Activated CD4-positive, CD25-positive, alpha-beta regulatory T cell (primary cell): ENCODE data around the gene PSD.

Experiments
- DNase-seq, 4 experiments: peaks; one replicate each; lab custom pipeline; 2025; lab: John Stamatoyannopoulos, UW

PSD gene

DNA sequence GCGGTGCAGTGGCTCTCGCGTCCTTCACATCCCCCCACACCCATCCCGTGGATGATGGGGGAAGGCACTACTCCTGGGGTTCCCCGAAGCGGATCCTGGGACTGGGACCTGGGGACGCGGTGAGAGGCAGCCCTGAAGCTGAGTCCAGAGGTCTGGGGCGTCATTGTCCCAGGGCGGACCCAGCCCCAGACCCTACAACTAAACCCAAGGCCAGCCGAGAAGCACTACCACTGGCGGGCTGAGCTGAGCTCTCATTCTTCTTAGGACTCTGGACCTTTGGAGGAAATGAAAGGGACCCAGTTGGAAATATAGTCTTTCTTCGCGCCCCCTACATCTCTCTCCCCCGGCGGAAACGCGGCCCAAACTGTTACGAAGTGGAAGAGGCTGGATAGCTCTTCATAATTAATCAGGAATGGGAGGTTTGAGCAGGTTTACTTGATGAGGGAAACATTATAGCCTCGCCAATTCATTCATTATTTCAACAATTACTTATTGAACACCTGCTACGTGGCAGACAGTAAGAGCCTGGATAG is 1.7 kb upstream of the PSD start:
- no peak for DNase-seq

DNA sequence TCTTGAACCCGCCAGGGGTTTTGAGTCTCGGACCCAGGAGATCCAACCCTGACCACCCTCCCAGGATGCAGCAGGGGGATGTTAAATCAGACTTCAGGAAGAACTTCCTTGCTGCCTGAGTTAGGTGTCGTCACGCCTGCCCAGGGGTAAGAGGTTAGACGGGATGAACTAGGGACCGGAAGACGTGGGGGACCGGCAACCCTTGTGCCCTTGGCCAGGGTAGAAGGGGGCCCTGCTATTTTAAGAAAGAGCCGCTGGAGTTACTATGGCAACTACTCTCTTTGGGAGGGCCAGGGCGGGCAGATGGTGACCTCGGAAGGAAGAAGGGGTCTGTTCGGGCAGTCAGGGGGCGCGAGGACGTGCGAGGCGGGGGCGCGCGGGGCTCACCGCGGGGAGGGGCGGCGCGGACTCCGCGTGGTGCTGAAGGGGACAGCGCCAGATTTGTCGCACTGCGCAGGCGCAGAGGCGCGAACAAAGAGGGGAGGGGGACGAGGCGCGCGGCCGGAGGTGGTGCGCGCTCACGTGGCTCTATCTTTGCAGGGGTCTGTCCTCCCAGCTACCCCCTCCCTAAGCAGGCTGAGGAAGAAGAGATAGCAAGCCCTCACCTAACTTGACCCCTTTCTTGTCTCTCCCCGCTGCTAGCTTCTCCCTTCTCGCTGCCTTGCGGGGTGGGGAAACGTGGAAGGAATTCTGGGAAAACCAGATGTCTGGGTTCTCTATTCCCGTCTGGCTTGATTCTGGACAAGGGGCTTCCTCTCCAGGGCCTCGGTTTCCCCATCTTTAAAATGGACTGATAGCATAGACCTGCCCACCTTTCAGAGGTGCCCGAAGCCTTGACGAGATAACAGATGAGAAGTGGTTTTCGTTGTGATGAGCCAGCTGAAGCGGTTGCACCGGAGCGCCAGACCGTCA is 940 bp upstream of the PSD start:
- peak; percentile 34 to 50 (median 38) for DNase-seq

DNA sequence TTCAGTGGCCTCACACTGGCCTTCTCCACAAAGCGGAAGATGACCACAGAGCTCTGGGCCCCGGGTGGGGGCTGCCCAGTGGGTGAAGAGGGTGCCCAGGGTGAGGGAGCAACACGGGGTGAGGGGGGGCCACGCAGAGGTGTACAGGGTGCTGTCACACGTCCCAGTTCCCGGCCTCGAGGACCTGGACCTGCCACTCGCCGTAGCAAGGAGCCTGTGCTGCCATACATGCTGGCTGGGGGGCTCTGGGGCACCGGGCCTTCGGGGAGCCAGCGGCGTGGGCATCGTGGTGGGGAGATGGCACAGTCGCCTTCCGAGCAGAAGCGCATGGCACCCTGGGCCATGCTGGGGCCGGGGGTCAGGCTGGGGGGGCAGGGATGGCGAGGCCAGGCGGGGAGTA is 1.9 kb downstream of the PSD start:
- DNase-seq: no peak

DNA sequence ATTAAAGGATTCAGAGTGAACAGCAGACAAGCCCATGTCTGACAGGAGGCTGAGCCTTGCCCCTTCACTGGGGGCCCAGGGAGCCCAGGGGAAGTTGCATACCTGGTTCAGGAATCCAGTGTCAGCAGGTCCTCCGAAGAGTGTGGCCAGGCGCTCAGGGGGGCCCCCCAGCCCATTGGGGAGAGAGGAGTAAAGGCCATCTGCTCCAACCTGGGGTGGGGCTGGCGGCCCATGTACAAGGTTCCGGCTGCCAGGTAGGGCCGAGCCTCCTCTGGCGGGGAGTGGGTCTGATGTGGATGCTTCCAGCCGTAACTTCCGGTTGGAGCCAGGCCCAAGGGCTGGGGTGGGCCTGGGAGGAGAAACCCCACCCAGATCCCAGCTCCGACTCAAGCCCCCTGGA is 2.3 kb downstream of the PSD start:
- no peak for DNase-seq

DNA sequence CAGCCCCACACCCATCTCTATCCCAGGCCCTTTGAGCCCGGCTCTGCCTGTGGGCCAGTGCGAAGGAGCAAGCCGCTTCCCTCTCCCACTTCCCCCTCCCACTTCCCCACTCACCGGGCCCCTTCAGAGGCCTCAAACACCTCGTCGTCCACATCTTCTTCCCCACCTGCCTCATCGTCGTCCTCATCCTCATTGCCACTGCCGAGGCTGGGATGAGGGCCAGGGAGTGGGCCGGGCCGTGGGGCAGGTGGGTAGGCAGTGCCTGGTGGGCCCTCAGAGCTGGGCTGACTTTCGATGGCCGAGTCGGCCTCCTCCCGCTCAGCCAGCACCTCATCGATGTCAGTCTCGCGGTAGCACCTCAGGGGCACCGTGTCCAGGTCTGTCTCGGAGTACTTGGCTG is 3.8 kb downstream of the PSD start:
- DNase-seq: no peak

DNA sequence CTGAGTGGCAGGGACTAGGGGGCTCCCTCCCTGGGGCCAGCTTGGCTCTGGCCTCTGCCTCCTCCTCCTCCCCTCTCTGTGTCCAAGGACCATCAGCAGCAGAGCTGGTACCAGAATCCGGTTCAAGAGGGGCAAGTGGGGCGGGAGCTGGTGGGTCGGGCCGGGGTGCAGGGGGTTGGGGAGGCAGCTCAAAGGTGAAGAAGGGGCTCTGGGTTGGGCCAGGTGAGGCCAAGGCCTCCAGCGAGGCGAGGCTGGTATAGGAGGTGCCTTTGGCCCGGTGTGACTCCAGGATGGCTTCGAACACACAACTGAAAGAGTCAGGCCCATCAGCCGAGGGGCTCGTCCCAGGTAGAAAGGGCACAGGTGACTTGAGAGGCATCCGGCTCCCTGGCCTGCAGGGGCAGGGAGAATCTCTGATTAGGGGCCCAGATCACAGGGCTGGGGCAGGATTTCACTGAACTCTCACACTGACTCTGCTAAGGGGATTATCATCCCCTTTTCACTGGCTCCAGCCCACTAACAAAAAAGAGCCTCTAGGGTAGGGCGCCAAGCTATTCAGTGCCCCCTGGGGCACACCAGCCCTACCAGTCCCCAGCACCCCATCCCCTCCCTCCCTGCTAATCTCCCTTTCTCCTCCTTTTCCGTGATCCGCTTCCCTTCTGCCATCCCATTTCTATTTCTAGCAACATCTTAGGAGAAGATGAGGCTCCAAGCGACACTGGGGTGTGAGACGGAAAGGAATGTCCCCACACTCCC is 4.6 kb downstream of the PSD start:
- DNase-seq: no peak

DNA sequence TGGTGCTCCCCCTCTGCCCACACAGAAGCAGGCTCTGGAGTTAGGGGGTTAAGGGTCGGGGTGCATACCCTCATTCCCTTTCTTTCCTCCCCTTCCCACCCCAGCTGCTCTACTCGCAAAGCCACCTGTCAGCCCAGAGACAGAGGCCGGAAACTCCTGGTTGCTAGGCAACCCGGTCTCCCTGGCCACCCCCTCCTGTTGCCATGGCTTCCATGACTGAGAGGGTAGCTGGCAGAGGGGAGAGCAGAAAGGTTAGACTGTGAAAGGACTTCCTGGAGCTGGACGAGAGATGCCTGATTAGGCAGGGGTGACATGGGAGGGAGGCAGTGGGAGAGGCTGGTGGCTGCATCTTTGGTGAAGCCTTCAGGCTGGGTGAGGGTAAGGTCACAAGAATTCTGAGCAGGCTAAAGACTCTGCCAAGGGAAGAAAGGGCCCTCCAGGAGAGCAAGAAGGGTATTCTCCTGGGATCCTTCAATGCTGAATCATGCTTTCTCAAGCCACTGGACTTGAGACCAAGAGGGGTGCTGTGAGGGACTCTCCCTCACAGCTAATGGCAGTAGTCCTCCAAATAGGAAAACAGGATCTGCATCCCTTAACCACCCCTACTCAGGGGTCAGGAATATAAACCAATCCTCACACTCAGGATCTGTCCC is 5.4 kb downstream of the PSD start:
- no peak for DNase-seq

DNA sequence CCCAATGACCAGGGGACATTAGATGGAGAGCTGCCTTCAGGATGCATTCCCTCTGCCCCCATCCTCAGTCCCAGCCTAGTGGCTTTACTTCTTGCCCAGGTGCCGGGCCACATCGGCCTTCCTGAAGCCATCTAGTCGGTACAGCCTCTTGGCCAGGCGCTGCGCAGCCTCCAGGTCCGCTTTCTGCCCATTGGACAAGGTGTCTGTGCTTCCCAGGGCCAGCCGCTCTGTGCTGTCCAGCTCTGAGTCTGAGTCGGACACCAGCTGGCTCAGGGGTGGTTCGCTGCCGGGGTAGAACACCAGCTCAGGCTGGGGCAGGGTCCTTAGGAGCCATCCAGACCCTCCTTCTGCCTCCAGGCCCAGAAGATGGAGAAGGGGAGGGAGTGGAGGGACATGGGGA is 6.3 kb downstream of the PSD start:
- no peak for DNase-seq

DNA sequence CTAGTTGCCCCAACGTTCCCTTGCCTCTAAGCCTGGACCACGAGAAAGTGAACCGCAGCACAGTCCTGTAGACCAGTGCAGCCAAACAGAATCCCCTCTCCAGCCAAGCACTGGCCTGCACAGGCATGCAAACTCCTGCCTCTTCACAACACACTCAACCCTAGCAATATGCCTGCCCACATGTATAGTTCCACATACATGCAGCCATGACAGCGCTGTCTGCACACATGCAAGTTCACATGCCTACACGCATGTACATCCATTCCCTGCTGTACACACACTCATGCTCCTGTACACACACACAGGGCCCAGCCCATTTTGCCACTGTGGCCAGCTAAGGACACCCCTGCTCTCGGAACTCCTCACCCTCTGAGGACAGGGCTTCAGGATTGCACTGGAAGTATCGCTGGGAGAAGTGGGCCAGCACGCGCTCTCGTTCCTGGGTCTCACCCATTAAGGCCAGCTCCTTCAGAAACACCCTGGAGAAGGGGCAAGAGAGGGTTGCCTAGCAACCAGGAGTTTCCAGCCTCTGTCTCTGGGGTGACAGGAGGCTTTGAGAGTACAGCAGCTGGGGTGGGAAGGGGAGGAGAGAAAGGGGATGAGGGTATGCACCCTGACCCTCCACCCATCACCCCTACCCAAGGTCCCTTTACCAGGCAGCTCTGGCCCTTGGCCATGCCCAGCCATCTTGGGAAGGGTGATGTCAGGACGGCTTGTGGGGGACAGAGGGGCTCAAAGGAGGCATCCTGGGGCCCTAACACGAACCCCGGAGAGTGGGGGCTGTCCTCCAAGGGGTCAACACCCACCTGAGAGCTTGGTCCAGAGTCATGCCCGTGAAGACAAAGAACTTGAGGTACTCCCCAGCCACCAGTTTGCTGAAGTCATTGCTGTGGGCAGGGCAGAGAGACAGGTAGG is 7.0 kb downstream of the PSD start:
- DNase-seq: no peak

DNA sequence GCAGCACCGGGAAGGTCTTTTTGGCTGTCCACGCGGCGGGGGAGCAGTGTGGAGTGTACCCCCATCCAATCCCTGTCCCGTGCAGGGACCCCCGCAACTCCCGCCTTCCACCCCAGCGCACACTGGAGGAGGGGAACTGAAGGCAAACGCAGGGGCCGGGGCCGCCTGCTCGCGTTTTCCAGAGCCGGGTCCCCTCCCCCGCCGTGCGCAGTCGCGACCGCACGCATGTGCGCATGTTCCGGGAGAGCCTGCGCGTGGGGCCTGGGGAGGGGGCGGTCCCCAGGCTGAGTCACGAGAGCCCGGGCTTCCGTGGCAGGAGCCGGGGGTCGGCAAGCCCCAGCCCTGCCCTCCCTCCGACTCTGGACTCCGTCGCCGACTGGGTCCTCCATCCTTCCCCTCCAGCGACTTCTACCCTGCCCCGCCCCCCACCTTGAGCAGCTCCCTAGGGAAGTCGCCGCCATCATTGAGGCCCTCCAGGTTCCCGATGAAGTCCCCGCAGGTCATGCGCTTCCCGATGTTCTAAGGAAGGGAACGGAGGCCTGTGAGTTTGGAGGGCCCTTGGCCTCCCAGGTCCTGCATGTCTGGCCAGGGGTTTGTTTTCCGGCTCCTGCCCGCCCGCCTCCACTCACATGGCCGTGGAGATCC is 8.0 kb downstream of the PSD start:
- DNase-seq: no peak

DNA sequence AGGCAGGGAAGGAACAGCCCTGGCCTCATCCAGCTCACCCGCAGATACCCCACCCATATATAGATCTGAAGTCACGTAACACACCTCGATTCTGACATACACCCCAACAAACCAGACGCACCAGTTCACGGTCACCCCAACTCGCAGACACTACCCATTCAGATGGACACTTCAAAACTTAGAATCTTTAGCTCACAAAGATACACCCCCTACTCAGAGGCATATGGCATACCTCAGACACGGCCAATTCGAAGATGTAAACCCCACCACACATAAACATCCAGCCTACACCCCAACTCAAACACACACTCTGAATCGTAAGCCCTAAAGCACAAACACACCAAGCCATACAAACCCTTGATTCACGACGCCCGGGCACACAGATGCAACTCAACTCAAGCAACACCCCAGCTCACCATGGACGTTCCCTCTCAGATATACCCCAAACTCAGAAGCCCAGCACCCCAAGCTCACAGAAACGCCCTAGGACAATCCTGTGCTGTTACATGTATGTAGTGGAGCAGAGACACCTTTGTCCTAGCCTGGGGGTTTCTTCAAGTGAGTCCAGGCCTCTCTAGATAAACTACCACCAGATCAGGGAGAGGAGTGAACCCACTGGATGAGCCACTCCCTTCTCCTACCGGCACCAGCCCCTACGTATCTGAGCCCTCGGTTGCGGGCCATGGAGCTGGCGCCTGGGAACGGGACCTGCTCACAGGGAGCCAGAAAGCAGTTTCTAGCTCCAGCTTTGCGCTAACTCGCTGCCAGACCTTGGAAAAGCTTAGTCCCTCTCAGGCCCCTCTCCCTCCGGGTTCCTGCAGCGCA is 8.8 kb downstream of the PSD start:
- no peak for DNase-seq

DNA sequence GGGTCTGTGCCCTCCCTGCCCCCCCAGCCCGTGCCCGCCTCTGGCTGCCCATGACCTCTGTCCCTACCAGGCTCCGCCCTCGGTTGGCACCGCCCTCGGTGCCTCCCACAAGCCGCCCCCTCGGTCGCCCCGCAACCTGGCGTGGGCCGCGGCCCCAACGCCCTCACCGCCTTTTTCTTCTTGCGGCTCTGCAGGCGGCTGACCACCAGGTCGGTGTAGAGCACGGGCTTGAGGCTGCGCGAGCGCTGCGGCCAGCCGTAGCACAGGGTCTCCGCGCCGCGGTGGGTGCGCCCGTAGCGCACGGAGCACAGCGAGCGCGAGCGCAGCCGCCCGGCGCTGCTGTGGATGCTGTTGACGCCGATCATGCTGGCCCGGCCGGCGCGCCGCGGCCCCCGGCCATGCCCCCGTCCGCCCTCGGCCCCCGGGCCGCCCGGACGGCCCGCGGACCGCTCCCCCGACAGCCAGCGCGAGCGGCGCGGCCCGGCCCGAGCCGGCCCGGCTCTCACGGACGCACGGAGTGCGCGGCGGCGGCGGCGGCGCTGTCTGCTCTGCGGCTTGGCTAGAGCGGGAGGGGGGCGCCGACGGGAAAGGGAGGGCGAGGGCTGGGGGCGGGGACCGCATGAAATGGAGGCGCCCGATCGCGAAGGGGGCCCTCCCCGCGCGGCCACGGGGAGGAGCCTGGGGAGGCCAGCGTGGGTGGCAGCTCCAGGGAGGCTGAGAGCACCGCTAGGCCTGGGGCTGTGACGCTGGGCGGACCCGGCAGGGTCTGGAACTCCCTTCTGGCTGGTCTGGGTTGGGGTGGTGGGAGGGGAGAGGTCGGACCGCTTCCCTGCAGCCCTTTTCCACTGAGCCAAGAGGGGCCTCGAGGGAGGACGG is 9.6 kb downstream of the PSD start:
- peak in 3 of 4 experiments; percentile 32 to 41 (median 35) for DNase-seq

DNA sequence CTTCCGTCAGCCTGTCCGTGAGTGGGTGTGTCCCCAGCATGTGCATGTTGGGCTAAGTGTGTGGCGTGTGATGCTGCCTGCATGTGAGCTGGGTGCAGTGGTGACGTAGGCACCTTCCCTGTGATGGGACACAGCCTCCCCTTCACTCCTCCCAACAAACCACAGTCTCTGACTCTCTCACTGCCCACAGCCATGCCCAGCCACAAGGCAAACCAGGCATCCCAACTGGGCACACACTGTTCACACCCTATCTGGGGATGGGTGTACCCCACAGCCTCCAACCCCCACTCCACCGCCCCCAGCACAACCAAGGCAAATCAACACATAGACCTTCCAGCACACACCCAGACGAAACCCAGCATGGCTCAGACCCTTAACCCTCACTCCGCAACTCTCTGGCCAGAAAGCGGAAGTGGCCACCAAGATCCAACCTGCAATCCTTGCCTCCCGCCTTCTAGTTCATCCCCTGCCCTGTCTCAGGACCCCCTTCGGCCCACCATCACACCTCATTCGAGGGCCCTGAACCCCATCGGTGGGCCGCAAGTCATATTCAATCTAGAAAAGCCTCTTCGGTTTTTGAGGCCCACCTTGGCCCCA is 10.4 kb downstream of the PSD start:
- no peak for DNase-seq

DNA sequence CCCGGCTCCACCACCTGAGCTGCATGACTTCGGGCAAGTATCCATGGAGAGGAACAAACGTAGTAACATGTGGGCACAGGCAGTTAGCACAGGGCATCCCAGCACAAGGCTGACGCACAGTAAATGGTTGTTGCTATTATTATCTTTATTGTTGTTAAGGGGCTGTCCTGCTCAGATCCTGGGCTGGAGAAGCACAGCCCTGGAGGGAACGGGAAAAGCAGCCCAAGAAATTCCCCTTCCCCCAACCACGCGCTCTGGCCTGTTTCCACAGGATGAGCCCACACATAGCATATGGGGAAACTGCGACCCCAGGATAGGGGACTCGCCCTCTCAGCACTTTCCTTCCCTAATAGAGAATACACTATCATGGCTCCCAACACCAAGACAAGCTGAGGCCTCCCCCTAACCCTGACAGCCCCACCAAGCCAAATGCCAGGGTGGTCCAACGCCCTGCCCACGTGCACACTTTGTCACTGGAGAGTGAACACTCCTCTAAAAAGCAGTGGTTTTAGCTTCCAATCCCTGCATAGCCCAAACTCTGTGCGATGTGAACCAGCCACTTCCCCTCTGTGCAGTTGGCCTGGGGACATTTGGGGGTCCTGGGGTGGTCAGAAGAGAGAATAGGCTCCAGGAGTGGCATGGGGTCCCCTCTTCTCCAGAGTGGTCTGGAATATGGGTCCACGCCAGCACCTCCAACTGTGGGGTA is 11.0 kb downstream of the PSD start:
- no peak for DNase-seq

DNA sequence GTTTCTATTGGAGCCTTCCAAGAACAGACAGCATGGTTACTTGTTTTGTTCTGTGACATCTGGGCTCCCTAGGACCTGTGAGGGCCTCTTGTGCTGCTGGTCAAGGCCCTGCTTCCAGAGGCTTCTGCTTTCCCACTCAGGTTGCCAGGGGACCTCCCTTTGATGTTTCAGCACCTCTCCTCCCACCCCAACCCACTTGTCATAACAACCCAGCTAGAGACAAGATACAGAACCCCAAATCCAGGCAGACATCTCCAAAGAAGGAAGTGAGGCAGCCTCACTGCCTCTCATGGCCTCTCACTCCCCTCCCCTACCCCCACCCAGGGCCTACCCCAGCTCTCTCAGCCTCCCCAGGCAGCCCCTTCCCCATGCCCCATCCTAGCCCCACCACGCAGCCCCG is 11.8 kb downstream of the PSD start:
- DNase-seq: no peak

DNA sequence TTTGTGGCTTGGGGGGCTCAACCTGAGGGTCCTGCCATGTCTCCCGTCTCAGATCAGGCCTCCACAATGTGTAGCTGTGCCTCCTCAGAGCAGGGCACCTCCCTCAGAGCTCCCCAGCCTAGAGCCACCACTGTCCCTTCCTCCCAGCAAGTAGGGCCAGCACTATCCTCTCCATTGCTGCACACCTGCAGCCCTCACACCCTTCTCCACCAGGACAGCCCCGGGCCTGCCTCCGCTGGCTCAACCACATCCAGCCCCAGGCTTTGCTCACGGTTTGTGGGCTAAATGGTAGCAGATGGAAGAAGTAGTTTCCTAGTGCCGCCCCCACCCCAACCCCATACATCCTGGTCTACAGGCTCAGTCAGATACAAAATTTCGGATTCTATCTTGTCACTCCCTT is 13.0 kb downstream of the PSD start:
- DNase-seq: no peak

DNA sequence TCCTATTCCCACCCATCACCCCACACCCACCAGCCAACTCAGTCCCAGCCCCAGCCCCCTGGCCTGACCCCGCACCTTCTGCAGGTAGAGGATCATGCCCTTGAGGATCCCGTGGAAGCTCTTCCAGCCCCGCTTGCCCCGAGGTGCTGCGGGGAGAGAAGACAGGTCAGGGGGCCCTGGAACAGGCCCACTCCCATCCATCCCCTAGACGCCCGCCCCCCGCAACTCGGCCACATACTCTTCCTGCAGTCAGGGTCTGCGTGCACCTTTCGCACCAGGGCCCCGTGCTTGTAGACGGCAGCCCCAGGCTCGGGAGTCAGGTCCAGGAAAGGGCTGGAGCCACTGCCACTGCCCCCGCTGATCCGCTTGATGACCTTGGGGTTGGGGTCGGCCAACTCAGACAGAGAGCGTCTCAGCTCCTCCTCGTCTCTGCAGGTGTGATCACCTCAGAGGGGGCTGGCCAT is 13.4 kb downstream of the PSD start:
- DNase-seq: no peak
